ENCODE results near the gene CYP26B1.

The CYP26B1 gene

DNA sequence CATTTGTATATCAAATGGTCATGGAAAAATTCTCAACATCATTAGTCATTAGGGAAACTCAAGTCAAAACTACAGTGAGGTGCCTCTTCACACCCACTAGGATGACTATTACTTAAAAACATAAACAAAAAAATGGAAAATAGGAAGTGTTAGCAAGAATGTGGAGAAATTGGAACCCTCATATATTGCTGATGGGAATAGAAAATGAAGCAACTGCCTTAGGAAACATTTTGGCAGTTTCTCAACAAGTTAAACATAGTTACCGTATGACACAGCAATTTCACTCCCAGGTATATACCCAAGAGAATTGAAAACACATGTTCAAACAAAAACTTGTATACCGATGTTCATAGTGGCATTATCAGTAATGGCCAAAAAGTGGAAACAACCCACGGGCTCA, 18.1 kb upstream of the CYP26B1 start:
- Mint-ChIP-seq H3K4me3 (no peak overlapping the region), H3K9me3 (no peaks in the 10 kb centered on the region), H3K36me3 (no peaks in the 10 kb centered on the region), H3K4me1 (no peaks in the 10 kb centered on the region), H3K27ac (no peak overlapping the region)
- ATAC-seq, result no peak
- DNase-seq (ENCODE audit: low spot score in 2 of 2), result no peak

DNA sequence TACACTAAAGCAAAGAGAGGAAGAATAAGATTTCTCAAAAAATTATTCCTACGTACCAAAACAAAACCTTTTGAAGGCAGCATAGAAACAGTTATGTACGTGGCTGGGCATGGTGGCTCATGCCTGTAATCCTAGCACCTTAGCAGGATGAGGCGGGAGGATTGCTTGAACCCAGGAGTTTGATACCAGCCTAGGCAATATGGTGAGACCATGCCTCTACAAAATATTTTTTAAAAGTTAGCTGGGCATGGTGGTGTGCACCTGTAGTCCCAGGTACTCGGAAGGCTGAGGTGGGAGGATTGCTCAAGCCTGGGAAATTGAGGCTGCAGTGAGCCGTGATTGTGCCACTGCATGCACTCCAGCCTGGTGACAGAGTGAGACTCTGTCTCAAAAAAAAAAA, 14.9 kb upstream of the CYP26B1 start:
- Mint-ChIP-seq H3K27ac (no peak overlapping the region), H3K36me3 (no peaks in the 10 kb centered on the region), H3K4me1 (no peaks in the 10 kb centered on the region), H3K4me3 (no peak overlapping the region), H3K9me3 (no peaks in the 10 kb centered on the region)
- peak in 1 of 2 donors; percentile 22 for DNase-seq (ENCODE audit: low spot score in 2 of 2)
- no peak for ATAC-seq

DNA sequence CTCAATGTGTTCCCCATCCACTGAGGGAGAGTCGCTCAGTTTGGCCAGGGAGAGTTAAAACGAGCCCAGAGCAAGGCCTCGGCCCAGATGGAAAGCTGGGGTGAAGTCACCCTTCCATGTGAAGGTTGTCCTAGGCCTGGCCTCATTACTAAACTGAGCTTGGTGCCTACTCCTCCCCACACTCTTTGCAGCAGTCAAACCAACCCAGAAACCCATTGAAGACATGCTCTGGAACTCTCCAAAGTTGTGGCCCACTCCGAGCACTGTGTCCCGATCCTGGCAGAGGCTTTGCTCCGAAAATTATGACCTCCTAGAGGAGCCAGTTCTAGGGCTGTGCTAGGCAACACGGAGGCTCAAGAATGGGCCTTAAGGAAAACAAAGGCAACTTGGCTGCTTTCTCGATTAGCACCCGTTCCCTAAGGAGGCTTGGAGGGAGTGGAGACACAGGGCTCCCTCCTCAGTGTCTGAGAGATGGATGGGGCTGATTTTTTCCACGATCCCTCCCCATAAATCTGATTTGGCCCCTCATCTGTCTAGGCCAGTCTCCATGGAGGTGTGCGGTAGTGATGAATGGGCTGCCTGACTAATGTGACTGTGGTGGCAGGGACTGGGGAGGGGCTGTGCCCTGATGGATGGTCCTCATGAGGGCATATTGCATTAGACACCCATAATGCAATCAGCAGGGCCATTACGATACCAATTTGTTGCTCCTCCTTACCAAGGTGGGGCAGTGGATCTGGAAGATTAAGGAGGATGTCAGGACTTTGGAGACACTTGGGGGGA, 11.7 kb upstream of the CYP26B1 start:
- H3K4me3 Mint-ChIP-seq, result no peak overlapping the region
- H3K27ac Mint-ChIP-seq, result no peak overlapping the region
- no peaks in the 10 kb centered on the region for H3K9me3 Mint-ChIP-seq
- DNase-seq (ENCODE audit: low spot score in 2 of 2) (peak in 1 of 2 donors; percentile 40), ATAC-seq (no peak)
- H3K4me1 Mint-ChIP-seq, result no peaks in the 10 kb centered on the region
- no peaks in the 10 kb centered on the region for H3K36me3 Mint-ChIP-seq

DNA sequence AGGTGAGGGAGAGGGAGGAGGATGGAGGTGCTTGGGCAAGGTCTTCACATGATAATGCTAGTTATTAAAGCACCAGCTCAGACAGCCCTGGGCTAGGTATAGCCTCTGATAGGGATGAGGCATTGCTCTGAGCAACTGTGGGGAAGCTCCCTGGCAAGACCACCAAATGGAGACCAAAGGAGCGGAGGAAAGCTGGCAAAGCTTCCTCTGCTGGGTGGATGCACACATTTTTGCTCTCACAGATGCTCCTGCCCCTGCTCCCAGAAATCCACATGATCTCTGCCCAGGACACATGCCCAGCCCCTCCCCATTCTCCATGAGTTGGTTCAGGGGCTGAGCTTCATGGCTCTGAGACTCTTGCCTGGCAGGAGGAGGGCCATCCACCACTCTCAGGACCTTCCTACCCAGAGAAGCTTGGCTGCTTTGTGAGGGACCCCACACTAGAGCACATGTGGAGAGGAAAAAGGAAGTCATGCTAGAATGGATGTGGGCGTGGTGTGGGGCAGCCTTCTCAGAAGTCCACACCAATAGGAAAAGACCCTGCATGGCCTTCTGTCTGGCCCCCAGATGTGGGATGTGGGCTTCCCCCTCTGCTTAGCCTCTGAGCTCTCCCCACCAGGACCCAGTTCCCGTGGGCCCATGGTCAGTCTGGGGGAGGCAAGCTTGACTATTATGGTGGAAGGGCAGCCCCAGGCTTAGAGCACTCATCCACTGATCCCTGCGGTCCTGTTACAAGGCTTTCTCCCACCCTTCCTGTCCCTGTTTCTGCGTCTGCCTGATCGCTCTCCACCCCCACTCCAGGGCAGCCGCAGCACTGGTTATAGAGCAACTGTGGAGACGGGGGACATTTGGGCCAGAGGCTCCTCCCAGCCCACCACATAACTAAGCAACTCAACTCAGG, 10.5 kb upstream of the CYP26B1 start:
- no peaks in the 10 kb centered on the region for H3K36me3 Mint-ChIP-seq
- H3K4me3 Mint-ChIP-seq, result no peak overlapping the region
- H3K27ac Mint-ChIP-seq, result no peak overlapping the region
- DNase-seq (ENCODE audit: low spot score in 2 of 2) (peak in 1 of 2 donors; percentile 18), ATAC-seq (no peak)
- H3K4me1 Mint-ChIP-seq, result no peaks in the 10 kb centered on the region
- H3K9me3 Mint-ChIP-seq, result no peaks in the 10 kb centered on the region

DNA sequence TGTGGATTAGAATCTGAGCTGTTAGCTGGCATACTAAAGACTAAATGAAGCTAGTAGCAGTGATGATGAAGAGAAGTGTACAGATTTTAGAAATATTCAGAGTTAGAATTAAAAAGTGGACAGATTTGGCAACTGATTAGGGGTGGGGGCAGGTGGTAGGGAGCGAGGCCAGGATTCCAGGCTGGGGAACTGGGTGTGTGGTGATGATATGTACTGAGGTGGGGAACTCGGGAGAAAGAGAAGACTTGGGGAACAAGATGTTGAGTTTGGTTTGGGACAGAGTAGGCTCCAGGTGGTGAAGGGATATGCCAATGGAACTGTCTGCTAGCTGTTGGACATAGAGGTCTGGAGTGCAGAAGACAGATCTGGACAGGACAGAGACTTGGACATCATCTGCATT, 9.2 kb upstream of the CYP26B1 start:
- peak; percentile 11 for ATAC-seq
- Mint-ChIP-seq H3K4me3 (no peak overlapping the region), H3K4me1 (no peaks in the 10 kb centered on the region), H3K27ac (no peak overlapping the region), H3K36me3 (no peaks in the 10 kb centered on the region), H3K9me3 (no peaks in the 10 kb centered on the region)
- DNase-seq (ENCODE audit: low spot score in 2 of 2), result peak in 1 of 2 donors; percentile 20

DNA sequence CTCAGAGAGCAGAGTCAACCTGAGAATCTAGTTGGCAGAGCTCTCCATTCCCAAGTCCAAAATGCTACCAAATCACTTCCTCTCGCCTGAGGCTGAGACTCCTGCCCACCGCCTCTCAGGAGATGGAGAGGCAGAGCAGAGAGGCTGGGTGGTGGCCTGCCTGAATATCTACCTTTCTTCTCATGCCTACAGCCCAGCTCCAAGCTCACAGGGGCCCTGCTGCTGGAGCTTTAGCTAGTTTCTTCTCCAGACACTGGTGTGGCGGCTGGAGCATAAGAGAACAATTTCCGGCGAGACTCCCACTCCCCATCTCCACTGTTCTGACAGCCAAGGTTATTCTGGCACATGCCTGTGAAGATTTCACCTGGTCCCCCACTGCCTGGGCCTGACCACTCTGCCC, 8.1 kb upstream of the CYP26B1 start:
- Mint-ChIP-seq H3K27ac (no peak overlapping the region), H3K4me3 (no peak overlapping the region), H3K9me3 (no peaks in the 10 kb centered on the region), H3K4me1 (no peaks in the 10 kb centered on the region), H3K36me3 (no peaks in the 10 kb centered on the region)
- DNase-seq (ENCODE audit: low spot score in 2 of 2) (peak in 1 of 2 donors; percentile 25), ATAC-seq (no peak)

DNA sequence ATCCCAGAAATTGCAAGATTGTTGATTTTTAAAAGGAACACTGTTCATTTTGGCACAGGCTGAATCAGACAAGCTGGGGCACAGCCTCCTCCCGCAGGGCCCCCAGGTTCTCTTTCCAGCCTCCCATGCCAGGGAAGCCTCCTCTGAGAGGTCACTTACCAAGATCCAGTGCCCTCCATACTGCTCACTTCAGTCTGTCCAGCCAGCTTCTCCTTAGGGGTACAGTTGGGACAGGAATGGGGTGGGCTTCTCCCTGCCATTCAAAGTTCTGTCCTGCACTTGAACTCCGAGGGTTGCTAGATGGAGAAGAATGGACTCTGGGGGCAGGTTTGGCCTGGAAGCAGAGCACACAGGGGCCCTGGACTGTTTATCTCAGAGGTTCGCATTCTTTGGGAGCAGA, 7.5 kb upstream of the CYP26B1 start:
- peak in 1 of 2 donors; percentile 28 for DNase-seq (ENCODE audit: low spot score in 2 of 2)
- peaks cover 5% of the 10 kb centered on the region for H3K4me1 Mint-ChIP-seq
- no peak overlapping the region for H3K27ac Mint-ChIP-seq
- no peak overlapping the region for H3K4me3 Mint-ChIP-seq
- H3K9me3 Mint-ChIP-seq, result no peaks in the 10 kb centered on the region
- no peaks in the 10 kb centered on the region for H3K36me3 Mint-ChIP-seq
- ATAC-seq, result no peak

DNA sequence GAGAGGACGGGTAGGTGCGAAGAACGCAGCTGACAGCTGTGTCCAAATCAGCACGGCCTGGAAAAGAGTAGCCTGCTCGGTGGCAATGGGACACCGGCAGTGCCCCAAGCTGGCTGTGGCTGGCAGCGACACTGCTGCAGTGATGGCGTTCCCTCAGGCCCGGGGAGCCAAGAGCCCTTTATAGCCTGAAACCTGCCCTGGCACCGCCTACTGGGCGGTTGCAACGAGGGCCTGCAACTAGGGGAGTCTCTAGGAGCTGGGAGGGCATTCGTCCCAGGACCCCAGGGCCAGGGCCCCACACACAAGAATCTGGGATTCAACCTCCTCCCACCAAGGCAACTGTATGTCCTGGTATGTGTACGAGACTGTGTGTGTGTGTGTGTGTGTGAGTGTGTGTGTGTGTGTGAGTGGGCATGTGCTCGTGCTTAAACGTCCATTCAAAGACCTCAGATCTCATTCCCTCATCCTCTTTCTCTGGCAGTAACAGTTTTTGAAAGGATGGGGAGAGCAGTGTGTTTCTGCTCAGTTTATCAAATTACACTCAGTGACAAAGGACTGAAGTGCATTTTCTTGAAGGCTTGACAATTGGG, 6.8 kb upstream of the CYP26B1 start:
- Mint-ChIP-seq H3K4me3 (no peak overlapping the region), H3K4me1 (peaks cover 12% of the 10 kb centered on the region), H3K36me3 (no peaks in the 10 kb centered on the region), H3K27ac (no peak overlapping the region), H3K9me3 (no peaks in the 10 kb centered on the region)
- ATAC-seq (no peak), DNase-seq (ENCODE audit: low spot score in 2 of 2) (peak in 1 of 2 donors; percentile 18)

DNA sequence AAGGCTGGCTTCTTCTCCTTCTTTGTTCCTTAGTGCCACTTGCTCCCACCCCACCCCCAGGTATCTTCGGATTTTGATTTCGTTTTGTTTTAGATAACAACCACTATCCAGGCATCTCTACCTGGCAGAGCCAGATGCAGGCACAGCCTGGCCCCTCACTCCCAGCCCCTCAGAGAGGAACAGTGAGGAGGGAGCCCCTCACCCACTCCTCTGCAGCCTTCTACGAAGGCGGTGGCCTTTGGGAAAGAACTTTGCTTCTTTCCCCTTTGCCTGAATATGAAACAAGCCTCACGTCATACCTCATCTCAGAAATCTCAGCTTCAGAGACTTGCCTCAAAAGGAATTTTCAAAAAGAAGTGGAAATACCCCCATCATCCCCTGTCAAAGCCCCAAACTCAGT, 6.3 kb upstream of the CYP26B1 start:
- H3K9me3 Mint-ChIP-seq, result no peaks in the 10 kb centered on the region
- H3K36me3 Mint-ChIP-seq, result no peaks in the 10 kb centered on the region
- ATAC-seq (no peak), DNase-seq (ENCODE audit: low spot score in 2 of 2) (peak in 1 of 2 donors; percentile 17)
- H3K27ac Mint-ChIP-seq, result no peak overlapping the region
- H3K4me1 Mint-ChIP-seq, result peaks cover 17% of the 10 kb centered on the region
- no peak overlapping the region for H3K4me3 Mint-ChIP-seq

DNA sequence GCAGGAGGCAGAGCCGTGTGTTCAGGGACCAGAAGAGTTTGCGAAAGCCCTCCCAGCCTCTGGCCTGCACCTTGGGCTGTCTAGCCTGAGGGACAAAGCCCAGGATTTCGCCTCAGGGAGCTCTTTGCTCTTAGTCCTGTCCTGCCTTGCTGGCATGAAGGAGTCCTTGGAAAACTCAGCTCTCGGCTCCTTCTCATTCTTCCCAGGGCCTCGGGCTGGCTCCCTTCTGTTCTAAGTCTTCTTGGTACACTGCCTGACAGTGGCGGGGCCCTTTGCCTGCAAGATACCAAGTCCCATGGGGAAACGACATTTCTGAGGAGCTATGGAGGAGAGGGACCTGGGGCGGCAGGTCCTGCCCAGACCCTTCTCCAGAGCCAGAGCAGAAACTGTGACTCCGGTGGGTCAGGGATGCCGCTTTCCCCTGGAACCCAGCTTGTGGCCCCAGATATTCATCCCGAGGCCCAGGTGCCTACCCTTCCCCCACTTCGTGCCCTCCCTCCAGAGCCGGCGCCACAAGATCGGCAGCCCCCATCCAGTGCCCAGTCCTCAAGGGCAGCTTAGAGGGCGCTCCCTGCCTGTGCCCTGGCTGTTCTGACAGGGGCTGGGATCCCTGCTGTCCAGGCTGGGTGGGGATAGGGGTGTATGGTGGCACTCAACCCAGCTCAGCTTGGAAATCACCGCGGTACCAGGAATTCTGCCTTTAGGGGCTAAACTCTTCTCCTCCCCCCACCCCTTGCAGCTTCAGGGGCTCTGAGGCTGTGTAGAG, 5.5 kb upstream of the CYP26B1 start:
- DNase-seq (ENCODE audit: low spot score in 2 of 2) (peak in 1 of 2 donors; percentile 40), ATAC-seq (no peak)
- H3K27ac Mint-ChIP-seq, result no peak overlapping the region

DNA sequence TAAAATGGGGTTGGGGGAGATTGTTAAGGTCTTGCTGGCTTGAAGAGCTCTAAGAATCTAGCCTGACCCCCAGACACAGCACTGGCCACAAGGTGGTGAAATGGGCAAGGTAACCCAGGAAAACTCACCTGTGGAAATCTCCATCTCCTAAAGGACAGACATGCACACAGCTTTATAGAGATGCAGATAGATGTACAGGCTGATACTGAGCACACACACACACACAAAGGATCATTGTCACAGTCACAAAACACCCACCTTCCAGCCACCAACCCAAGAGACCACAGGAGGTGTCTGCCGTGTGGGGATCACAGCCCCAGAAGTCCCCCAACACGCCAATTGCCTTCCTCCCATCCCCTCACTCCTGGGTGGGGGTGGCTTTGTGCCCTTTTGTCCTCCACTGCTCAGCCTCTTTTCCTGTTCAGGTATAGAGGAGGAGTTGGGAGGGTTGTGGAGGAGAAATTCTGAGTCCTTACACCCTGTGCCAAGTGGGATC, 3.2 kb upstream of the CYP26B1 start:
- H3K4me1 Mint-ChIP-seq, result peaks cover 35% of the 10 kb centered on the region
- no peak overlapping the region for H3K27ac Mint-ChIP-seq
- H3K4me3 Mint-ChIP-seq, result no peak overlapping the region
- ATAC-seq, result no peak
- no peaks in the 10 kb centered on the region for H3K36me3 Mint-ChIP-seq
- DNase-seq (ENCODE audit: low spot score in 2 of 2), result peak in 1 of 2 donors; percentile 43
- H3K9me3 Mint-ChIP-seq, result no peaks in the 10 kb centered on the region

More for the DNA sequence above, 5.5 kb upstream of the CYP26B1 start:
- Mint-ChIP-seq H3K4me3 (no peak overlapping the region), H3K4me1 (peaks cover 23% of the 10 kb centered on the region), H3K36me3 (no peaks in the 10 kb centered on the region), H3K9me3 (no peaks in the 10 kb centered on the region)

DNA sequence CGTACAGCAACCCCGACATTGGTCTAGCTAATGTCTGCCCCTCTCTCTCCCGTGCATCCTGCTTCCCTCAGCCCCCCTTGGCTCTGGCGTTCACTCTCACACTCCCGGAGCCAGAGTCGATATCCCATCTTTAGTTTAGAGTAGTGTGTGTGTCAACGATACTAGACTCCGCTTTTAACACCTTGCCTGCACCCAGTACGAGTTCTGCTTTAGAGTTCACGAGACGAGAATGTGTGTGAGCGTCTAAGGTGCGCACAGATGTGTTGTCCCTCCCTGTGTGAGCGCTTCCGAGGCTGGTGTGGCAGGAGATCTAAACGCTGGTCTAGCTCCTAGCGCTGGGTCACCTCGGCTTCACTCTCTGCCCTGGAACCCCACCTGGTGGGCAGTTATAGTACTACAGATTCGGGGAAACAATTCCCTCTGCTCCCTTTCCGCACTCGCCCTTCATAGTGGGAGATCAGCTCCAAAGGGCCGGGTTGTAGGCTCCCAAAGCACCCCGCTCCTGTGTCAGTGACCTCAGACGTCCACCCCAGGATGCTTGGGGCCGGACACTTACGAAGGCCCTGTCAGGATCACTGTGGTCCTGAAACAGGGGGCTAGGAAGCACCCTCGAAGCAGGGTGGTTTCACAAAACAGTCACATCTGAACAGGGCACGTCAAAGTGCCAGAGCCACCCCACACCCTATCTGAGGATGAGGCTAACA, 2.6 kb upstream of the CYP26B1 start:
- Mint-ChIP-seq H3K4me1 (peaks cover 41% of the 10 kb centered on the region), H3K9me3 (no peaks in the 10 kb centered on the region), H3K36me3 (no peaks in the 10 kb centered on the region), H3K27ac (peak overlapping the region; percentile 29), H3K4me3 (peak overlapping the region; percentile 70)
- DNase-seq (ENCODE audit: low spot score in 2 of 2) (peak; percentile 73 to 87), ATAC-seq (peak; percentile 77)

DNA sequence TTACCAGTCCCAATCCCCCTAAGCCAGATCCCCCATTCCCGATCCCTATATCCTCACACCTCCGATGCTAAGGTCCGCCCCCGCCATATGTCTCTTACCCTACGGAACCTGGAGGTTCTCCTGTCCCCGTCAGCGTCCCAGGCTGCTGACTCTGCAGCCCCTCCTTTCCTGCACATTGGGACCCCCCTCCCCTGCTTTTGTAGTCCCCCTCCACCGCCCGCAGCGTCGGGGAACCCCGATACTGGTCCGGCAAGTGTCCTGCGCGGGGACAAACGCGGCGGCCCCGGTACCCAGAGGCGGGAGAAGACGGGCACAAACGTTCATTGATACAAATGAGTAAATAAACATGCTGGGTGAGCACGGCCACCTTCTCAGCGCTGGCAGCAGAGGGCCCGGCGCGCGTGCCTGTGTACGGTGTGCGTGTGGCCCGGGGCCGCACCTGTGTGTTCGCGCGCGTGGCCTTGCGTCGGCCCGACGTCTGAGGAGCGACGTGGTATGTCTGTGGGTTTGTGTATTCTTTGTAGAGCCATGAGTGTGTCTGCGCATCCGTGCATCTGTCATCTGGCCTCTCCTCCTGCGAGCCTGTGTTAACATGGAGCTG, 2.0 kb upstream of the CYP26B1 start:
- H3K27ac Mint-ChIP-seq, result peak overlapping the region; percentile 29
- H3K9me3 Mint-ChIP-seq, result no peaks in the 10 kb centered on the region
- H3K4me1 Mint-ChIP-seq, result peaks cover 42% of the 10 kb centered on the region
- DNase-seq (ENCODE audit: low spot score in 2 of 2) (peak; percentile 8 to 53), ATAC-seq (peak; percentile 45)
- no peaks in the 10 kb centered on the region for H3K36me3 Mint-ChIP-seq
- peak overlapping the region; percentile 70 for H3K4me3 Mint-ChIP-seq
